Measurements from ENCODE around the gene ESPN.

- no peak for TF ChIP-seq REST (IDR thresholded peaks at IDR 0.05; ENCODE audit: low read depth, low read length)
- no peak for TF ChIP-seq TEAD4 (IDR thresholded peaks at IDR 0.05; ENCODE audit: borderline replicate concordance, insufficient read depth)
- no peak for TF ChIP-seq FOSL2 (IDR thresholded peaks at IDR 0.05; ENCODE audit: borderline replicate concordance, low read depth)
- TF ChIP-seq USF2 (IDR thresholded peaks at IDR 0.05; ENCODE audit: borderline replicate concordance, low read depth, low read length) = no peak
- TF ChIP-seq RAD21 (IDR thresholded peaks at IDR 0.05; ENCODE audit: low read length) = no peak
These were observed 19.0 kb downstream of the ESPN start for GRCh38 chr1:6443339-6444115.

Data from SK-N-SH (cell line).